ENCODE results near the gene ZNF488.

Gene ZNF488

GRCh38 chr10:47321521-47322195 lies 62.4 kb downstream of the ZNF488 start:
- no peak for DNase-seq (ENCODE audit: low read depth in 1 of 2, low spot score in 1 of 2)
- in situ Hi-C loops (cut with HindIII; ENCODE audit: low pct_unique_long_range_greater_than_20kb, low sequenced_read_pairs): no loop called here
- TF ChIP-seq JUND (IDR thresholded peaks at IDR 0.05; ENCODE audit: low read depth): no peak

- in situ Hi-C loops (cut with HindIII; ENCODE audit: low pct_unique_long_range_greater_than_20kb, low sequenced_read_pairs): no loop called here
- no peak for TF ChIP-seq JUND (IDR thresholded peaks at IDR 0.05; ENCODE audit: low read depth)
- no peak for DNase-seq (ENCODE audit: low read depth in 1 of 2, low spot score in 1 of 2)
Measured at GRCh38 chr10:47320812-47321211, 63.3 kb downstream of the ZNF488 start.

GRCh38 chr10:47319784-47320183 lies 64.3 kb downstream of the ZNF488 start:
- in situ Hi-C loops (cut with HindIII; ENCODE audit: low pct_unique_long_range_greater_than_20kb, low sequenced_read_pairs): no loop called here
- no peak for DNase-seq (ENCODE audit: low read depth in 1 of 2, low spot score in 1 of 2)
- TF ChIP-seq JUND (IDR thresholded peaks at IDR 0.05; ENCODE audit: low read depth): no peak

DNA sequence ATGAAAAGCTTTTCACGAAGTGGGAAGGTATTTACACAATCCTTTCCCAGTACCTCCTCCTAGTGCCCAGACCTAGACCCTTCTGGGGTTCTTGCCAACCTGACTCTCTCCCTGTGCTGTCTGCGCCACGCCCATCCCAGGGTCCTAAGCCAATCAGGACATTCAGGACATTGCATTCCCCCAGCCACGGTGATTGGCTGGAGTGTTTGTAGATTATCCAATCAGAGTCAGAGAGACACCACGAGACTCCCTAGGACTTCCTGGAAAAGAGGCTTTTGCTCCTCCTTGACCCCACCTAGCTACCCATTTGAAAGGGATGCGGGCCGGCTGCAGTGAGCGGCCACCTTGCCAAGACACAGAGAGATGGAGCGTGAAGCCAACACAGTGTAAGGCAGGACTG lies 65.4 kb downstream of the ZNF488 start:
- DNase-seq (ENCODE audit: low read depth in 1 of 2, low spot score in 1 of 2): peak in 1 of 2 experiments; percentile 48
- in situ Hi-C loops (cut with HindIII; ENCODE audit: low pct_unique_long_range_greater_than_20kb, low sequenced_read_pairs): no loop called here
- no peak for TF ChIP-seq JUND (IDR thresholded peaks at IDR 0.05; ENCODE audit: low read depth)

DNA sequence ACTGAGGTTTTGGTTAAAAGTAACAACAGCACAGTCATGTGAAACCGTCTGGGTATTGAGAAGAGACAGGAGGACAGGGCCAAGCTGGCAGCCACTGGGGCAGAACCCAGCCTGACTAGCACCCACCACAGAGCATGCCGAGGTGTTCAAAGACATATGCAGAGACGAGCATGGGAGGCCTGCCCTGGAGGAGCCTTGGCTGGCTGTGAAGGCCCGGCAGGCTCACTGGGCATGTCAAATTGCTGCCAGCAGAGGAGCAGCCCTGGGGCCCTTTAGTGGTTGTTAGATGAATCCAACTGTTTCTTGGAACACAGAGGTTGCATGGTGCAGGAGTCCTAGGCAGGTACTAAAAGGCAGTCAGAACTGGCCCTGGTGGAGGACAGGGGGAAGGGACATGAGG lies 66.8 kb downstream of the ZNF488 start:
- DNase-seq (ENCODE audit: low read depth in 1 of 2, low spot score in 1 of 2): no peak
- in situ Hi-C loops (cut with HindIII; ENCODE audit: low pct_unique_long_range_greater_than_20kb, low sequenced_read_pairs): no loop called here
- TF ChIP-seq JUND (IDR thresholded peaks at IDR 0.05; ENCODE audit: low read depth): no peak

DNA sequence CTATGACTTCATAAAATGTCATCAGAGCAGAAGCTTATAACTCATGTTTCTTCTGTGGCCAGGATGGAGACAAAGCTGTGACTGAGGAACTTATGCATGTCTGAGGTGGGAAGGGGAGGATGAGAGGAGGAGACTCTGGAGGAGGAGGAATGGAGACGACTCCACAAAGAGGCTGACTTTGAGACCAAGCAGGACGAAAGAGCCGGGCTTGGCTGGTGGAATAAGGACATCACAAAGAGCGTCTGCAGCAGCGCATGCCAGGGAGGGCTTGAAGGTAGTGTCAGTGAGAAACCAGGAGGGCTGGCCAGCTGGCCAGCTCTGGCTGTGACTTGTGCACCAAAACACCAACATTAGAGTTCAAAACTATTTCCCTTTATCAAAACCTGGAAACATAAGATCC lies 68.0 kb downstream of the ZNF488 start:
- TF ChIP-seq JUND (IDR thresholded peaks at IDR 0.05; ENCODE audit: low read depth): no peak
- no peak for DNase-seq (ENCODE audit: low read depth in 1 of 2, low spot score in 1 of 2)
- in situ Hi-C loops (cut with HindIII; ENCODE audit: low pct_unique_long_range_greater_than_20kb, low sequenced_read_pairs): no loop called here

Data from T47D (cell line).